Measurements from ENCODE around the gene CTIF.

The CTIF gene

DNA sequence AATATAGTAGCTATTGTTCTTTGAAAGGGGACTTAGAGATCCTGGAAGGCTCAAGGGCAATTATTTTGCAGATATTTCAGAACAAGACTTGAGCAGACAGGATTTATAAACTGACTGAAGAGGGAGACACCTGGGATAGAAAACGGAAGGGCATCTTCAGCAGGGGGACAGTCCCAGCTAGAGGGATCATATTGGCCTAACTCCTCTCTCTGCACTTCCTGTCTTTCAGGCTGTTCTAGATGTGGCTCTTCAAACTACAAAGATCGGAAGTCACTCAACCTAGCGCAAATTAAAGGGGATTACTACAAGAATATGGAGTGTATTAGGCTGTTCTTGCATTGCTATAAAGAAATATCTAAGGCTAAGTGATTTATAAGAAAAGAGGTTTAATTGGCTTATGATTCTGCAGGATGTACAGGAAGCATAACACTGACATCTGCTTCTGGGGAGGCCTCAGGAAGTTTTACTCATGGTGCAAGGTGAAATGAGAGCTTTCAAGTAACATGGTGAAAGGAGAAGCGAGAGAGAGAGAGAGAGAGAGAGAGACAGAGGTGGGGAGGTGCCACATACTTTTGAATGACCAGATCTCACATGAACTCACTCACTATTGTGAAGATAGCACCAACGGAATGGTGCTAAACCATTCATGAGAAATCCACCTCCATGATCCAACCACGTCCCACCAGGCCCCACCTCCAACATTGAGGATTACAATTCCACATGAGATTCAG is 5.3 kb upstream of the CTIF start:
- no peak for DNase-seq

DNA sequence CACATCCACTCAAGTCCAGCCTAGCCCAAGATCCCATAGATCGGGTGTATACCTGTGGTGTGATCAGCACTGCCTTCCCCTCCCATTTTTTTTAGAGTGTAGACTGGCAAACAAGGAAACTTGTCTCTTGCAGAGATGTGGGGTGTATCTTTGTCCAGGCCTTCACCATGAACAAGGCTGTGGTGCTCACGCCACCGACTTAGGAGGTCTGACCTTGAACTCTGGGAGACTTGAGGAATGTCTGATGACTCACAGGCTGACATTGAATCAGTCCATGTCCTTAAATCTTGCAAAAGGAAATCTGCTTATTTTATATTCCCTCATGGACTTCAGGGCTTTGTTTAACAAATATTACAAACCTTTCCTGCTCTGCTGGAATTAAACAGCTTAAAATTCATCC is 4.5 kb upstream of the CTIF start:
- no peak for DNase-seq

DNA sequence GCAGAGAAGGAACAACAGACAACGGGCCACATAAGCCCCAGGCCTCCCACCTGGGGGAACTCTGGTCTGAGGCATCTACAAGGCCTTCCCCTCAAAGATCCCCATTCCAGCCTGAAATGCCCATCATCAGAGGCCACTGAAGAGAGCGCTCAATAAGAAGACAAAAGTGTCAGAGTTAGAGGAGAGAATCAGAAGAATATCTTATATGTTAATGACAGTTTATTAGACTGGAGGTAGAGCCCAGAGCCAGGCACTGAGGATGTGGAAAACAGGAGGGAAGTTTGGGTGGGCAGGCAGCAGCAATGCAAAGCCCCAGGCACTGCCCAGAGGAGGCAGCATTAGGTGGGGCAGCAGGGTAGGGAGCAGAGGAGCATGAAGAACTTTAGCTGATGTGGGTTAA is 2.9 kb upstream of the CTIF start:
- no peak for DNase-seq

DNA sequence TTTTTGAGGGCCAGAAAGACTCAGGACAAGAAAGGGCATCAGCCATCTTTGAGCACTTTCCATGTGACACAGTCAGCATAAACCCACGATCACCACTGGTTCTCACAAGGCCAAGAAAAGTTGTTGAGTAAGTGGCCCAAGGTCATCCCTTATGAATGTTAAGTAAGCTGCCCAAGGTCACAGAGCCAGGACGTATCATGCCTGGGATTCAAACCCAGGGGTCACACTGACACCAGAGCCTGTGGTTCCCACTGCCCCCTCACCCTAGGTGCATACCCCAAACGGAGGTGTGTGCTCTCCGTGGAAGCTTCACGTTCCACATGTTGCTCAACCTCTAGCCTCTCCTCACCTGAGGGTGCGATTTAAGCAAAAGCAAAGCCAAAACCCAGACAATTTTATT is 2.3 kb upstream of the CTIF start:
- no peak for DNase-seq

DNA sequence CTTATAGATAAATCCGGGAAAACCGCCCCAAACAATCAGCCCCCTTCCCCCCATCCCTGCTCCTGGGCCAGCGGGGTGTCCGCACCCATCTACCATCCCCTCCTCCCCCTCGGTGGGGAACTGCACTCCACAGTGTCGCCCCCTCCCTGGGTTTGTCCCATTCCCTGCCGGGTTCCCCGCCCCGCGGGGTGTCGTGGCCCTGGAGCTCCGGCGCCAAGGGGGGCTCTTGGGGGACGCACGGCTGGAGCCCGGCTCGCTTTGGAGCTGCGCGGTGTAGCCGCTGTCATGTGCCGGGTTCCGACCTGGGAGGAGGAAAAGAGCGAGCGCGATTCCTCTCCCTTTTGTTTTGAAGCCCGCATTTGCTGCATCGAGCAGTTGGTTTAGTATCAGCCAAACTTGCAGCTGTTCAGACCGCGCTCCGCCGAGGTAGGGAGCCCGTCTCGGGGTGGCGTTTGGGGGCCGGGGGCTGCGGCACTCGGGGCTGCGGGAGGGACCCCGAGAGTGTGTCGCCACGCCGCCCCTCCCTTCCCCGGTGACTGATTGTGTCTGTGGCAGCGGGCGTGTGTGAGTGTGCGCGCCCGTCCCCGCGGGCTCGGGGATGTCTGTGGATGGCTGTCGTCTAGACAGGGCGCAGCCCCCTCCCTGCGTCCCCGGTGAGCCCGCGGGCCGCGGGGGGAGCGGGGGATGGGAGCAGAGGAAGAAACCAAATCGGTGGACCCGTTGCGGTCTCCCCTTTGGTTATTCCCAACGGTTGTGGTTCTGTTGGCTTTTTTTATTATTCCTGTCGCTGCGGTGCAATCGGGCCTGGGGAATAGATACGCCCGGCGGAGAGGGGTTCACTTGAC is 797 bp downstream of the CTIF start:
- peak in 39 of 56 donors; percentile 6 to 82 (median 60) for DNase-seq

DNA sequence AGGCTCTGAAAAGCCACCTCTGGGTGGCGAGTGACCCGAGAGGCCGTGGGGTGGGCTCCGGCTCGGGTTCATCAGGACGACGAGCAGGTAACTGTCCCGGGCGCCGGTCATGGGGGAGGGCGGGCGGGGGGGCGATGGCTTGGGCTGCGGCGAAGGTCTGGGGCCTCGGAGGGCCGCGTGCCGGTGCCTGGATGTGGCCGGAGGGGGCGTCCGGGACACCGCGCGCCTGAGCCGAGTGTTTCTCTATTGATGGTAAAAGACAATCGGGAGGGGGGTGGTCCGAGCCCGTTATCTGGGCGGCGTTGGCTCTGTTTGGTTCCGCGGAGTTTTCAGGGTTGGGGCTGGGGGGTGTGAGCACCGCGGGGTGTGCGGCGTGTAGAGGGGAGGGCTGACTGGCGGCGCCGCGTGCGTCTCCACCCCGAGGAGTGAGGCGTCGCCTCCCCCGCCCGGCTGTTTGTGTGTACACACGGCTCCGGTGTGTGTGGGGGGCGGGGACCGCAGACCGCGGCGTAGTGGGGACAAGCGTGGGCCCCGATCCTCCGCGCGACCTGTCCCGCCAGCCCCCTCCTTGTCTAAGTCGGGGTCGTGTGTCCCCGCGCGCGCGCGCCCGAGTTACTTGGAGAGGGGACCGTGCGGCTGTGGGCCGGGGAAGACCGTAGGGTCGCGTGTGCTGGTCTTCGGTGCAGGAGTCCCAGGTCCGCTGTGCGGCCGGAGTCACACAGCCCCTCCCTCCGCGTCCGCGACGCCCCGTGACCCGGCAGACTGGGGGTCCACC is 1.6 kb downstream of the CTIF start:
- peak in 43 of 56 donors; percentile 12 to 78 (median 56) for DNase-seq

DNA sequence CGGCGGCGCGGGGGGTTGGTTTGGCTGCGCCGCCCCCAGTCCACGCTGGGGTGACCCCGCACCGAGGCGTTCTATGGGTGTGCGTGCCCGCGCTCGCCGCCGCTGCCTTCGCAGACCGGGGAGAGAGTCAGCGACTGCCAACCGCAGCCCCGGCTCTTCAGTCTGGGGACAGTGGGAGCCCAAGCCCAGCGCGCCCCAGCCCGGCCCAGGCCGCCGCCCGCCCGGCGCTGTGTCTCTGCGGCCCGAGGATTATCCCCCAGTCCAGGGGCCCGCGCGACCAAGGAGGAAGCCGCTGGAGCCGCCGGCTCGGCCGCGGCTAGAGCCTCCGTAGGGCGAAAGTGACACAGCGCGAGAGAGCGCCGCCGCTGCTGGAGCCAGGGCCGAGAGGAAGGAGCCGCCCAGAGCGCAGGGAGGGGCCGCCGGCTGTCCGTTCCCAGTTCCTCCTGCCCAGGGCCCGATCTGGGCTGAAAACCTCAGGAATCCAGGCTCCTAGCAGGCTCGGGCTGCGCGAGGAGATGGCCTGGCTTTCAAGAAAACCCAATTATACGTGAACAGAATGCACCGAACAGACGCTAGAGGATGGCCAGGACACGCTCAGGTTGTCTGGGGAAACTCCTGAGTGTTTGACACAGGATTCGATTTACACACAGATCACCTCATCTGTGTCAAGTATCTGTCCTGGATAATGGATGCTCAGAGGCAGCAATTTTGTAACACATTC is 2.4 kb downstream of the CTIF start:
- DNase-seq = peak in 50 of 56 donors; percentile 12 to 82 (median 60)

DNA sequence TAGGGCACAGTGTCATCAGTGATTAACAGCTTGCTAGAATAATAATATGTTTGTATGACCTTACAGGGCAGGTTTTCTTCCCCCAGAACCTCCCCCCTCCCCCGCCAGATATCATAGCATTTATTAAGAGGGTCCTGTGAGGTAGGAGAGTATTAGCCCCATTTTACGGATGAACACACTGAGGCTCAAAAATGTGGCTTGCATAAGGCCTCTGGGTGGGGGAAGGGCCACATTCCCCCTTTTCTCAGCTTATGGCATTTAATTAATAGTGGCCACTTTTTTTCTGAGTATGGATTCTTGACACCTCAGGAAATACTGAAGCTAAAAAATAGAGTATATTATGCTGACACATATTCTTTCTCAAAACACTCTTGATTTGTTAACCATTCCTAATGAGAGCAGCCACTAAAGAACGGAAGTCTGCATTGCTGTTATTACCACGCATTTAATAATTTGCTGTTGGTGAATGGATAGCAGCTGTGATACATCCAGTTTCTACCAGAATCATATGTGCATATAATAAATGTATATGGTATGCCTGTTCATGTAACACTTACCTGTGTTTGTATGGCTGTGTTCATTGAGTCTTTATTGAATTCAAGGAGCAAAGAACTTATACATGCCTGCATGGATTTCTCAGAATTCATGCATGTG is 3.0 kb downstream of the CTIF start:
- DNase-seq = no peak

DNA sequence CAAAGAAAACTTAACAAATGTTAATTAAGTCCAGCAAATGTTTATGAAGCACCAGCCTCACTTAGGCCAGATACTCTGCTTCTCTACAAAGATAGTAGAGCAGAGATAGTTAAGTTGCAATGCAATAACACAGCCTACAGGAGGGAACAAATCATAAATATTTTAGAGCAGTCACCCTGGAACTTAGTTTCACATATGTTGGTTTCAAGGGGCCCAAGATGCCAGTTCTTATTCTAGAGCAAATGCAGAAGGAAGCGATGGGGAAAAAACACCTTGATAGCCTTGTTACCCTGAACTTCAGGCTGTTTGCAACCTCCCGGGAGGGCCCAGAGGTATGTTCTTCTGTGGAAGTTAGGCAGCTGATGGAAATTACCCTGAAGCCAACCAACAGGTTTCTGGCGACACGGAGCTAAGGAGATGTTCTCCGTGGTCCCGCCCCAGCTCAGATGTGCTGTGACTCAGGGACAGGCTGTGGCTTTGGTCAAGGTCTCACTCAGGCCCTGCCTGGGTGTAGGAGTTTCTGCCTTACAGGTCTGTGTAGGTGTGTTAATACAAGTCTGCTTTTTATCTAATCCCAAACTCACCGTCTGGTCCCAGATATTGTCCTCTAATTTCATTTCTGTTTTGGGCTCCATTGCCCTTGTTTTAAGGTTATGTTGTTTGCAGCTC is 3.8 kb downstream of the CTIF start:
- DNase-seq = no peak

DNA sequence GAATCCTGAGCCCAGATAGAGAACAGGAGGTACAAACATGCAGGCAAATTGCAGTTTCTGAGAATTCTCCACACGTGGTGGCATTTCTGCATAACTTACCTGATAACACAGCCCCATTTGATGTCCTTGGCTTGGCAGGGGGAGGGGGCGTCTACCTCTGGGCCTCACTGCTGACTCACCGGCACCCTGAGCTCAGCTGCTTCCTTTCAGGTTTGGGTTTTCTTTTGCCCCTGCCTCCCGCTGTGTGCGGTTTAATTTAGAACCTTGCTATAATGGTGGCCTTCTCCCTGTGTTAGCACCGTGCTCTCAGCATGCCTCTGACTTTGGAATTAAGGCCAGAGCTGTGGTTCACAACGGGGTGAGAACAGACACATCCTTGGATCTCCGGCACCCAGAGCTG is 4.4 kb downstream of the CTIF start:
- no peak for DNase-seq

DNA sequence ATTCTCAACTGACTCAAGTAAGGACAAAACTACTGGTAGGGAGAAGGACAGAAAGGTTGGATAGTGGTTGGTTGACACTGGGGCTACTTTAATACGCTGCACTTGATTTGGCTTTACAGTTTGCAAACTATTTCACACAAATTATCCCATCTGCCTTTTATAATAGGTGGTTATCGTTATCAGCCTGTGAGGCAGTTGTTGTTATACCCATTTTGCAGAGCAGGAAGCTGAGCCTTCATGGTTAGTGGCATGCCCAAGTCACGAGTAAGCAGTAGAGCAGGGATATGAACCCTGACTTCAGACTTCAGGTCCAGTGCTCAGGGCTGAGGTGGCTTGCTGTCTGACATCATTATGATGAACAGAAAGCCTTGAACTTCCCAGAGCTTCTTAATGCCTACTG is 5.3 kb downstream of the CTIF start:
- no peak for DNase-seq

DNA sequence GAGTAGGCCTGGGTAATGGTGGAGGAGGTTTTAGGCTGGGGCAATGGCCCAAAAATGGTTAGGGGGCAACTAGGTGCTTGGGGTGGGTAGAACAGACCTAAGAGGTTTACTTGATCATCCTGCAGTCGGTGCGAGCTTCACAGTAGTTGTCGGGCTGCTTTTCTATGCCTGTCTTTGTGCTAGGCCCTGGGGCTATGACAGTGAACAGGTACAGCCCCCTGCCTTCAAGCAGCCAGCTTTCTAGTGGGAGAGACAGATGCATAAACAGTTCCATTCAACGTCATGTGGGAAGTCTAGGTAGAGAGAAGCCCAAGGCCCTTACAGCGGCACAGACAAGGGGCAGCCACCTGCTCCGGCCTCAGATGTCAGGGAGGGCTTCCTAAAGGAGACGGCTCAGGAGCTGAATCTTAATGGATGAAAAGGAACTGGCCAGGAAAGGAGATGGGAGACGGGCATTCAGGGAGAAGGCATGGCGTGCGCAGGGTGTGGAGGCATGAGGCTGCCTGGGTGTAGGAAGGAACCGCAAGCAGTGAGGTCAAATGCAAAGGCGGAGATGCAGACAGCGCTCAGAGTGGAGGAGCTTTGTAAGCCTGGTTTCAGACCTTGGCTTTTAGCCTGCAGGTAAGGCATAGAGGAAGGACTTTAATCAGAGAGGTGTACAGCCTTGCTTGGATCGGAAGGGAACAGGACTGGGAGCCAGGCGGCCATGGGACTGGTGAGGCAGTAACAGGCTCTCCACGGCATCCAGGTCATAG is 6.0 kb downstream of the CTIF start:
- no peak for DNase-seq

DNA sequence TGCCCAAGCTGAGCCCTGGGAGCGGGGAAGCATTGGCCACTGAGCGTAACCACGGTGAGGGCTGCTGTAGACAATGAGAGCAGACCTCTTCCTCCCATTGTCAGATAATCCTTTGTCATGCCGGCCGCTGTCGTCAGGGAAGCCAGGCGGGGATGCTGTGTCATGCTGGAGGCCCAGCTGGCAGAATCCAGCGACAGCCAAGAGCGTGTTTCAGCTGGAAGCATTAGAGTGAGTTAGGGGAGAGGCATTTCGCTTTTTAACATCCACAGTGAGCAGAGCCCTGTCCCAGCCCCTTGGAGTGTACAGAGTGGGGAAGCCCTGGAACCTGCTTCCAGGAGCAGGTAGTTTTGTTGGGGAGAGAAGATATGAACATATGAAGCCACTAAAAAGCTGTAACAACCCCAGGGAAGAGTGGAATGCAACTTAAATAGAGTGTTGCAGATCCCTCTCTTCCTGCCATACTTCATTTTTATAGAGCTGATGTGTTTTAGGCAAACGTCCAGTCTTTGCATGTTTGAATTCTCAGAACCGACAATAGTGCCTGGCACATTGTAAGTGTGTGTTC is 7.0 kb downstream of the CTIF start:
- DNase-seq = peak in 54 of 56 donors; percentile 23 to 91 (median 76)

DNA sequence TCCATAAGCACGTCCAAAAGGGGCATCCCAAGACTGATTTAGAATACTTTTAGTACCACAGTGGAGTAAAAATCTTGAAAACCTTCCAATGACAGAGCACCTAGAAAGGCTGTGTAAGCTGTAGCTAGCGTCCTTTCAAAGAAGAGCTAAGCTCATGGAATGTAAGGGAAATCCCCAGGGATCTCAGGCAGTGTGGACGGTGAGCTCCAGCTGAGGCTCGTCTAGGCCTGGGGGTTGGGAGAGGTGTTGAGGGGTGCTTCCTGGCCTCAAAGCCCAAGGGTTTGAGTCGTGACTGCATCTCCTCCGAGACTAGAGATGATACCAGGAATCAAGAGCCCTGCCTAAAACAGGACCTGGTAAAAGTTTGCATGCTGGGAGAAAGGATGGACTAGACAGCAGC is 7.6 kb downstream of the CTIF start:
- no peak for DNase-seq

DNA sequence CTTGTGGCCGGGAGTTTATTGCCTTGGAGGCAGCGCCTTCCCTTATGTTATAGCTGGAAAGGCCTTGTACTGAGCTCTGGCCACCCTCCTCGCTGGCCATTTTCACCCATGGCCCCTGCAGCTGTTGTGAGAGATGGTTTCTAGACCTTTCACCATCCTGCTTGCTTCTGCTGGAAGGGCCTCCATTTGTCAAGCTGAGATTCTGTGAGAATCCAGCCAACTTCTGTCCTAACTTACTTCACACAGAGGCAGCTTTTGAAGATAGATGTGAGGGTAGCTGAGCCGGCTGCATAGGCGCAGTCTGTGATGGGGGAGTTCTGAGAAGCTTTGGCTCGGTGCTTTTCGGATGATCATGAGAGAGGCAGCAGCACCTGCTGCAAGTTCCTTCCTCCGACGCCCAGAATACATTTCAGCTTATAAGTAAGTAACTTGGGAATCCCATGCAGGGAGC is 8.7 kb downstream of the CTIF start:
- DNase-seq = no peak

DNA sequence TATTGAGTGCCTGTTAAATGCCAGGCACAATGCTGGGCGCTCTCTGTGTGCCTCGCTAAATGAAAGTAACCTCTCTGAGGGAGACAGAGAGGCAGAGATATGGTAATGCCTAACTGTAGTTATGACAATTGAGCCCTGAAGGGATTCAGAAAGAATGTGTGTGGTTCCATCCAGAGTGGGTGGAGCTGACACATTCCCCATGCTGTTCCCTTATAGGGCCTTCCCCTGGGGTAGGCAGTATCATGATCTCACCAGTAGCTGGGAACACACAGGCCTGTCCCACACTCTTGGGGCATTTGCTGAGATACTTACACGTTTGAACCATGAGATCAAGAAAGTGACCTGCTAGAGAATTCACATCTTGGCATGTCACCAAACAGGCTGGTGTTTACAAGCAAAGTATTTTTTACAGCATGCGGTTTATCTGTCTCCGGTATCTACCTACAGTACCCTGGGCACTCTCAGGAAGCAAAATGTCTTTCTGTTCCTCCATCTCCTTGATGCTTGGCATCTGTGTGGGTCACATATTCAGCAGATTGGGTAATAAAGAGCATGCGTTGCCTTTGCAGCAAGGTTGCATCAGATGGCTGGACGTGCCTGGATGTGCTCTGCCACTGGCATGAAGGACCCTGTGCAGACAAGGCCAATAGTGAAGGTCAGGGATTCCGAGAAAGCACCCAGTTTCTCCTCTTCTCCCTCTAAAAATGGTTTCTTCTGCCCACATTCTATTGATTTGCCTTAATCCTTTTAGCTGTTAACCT is 9.4 kb downstream of the CTIF start:
- DNase-seq = no peak

DNA sequence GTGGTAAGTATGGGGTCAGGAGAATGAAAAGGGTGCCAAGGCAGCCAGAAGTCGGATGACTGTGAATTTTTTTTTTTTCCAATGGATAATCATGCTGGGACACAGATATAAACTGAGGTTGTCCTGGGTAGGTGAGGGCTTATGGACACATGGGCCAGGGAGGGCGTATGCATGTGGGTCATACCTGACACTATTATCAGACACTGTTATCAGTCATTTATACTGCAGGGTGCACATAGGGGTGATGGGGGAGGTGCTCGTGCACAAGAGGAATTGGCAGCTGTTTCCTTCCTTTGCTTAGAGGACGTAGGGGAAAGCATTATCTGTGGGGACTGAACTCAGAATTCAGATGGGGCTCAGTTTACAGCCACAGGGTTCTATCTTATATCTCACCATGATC is 10.1 kb downstream of the CTIF start:
- no peak for DNase-seq

DNA sequence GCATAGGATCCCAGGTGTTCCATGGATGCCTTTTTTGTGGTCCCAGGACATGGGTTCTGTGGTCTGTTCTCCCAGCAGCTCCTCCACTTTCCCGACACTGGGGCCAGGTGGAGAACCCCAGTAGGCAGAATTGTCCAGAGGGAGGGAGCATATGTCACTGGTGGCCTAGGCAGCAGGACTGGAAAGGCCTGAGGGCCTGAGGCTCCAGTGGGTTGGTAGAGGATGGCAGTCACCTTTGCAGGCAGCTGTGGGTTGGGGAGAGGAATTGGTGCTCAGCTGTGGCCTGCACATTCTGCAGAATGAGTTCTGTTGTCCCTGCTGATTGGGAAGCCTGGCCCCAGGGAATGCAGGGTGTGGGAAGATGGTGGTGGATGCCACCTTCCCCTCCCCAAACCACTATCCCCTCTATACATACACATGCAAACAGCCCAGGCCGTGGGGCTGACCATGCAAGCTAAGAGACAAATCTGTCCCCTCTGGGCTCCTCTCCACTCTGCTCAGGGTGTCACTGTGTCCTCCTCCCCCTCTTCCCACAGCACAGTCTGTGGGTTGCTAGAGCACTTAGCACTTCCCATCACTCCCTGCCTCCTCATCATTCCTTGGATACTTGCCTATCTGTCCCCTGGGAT is 11.4 kb downstream of the CTIF start:
- DNase-seq = no peak

All from amygdala (tissue), 56 donors.